HEK293 (cell line): ENCODE results near the gene OXCT2.

Experiments used
- GFI1B ChIP-seq: fragments of 450-650 bp; formaldehyde crosslinking; IDR thresholded peaks from 2 replicates; pipeline ENCODE4 v1.5.1; 2016; ENCODE audit warnings: missing biosample characterization, missing genetic modification characterization
- GLI2 ChIP-seq: fragments of 450-650 bp; formaldehyde crosslinking; IDR thresholded peaks from 2 replicates; pipeline ENCODE4; 2017; ENCODE audit warnings: missing biosample characterization, missing genetic modification characterization, low read depth, borderline replicate concordance
- INSM2 ChIP-seq: fragments of 450-650 bp; formaldehyde crosslinking; IDR thresholded peaks from 2 replicates; pipeline ENCODE4 v1.5.1; 2016; ENCODE audit warnings: missing biosample characterization, missing genetic modification characterization
- KLF9 ChIP-seq: fragments of 450-650 bp; formaldehyde crosslinking; IDR thresholded peaks from 2 replicates; pipeline ENCODE4 v1.5.1; 2016; ENCODE audit warnings: missing biosample characterization, missing genetic modification characterization, low read depth
- OSR2 ChIP-seq: fragments of 450-650 bp; formaldehyde crosslinking; IDR thresholded peaks from 2 replicates; pipeline ENCODE4 v1.5.1; 2016; ENCODE audit warnings: missing biosample characterization, missing genetic modification characterization
- PRDM1 ChIP-seq: fragments of 450-650 bp; formaldehyde crosslinking; IDR thresholded peaks from 2 replicates; pipeline ENCODE4; 2016; ENCODE audit warnings: missing biosample characterization, missing genetic modification characterization
- SP2 ChIP-seq: fragments of 450-650 bp; formaldehyde crosslinking; IDR thresholded peaks from 2 replicates; pipeline ENCODE4 v1.5.1; 2016; ENCODE audit warnings: missing biosample characterization, missing genetic modification characterization
- TCF7L2 ChIP-seq: IDR thresholded peaks from 2 replicates; pipeline ENCODE4 v1.6.1; 2011; ENCODE audit warnings: low read depth, mild to moderate bottlenecking, inconsistent platforms, low read length, moderate library complexity, borderline replicate concordance
- YY1 ChIP-seq: fragments of 450-650 bp; formaldehyde crosslinking; IDR thresholded peaks from 2 replicates; pipeline ENCODE4 v1.5.1; 2018; ENCODE audit warnings: missing biosample characterization, missing genetic modification characterization
- ZBTB21 ChIP-seq: fragments of 450-650 bp; formaldehyde crosslinking; IDR thresholded peaks from 2 replicates; pipeline ENCODE4 v1.5.1; 2017; ENCODE audit warnings: missing biosample characterization, missing genetic modification characterization
- ZFP69B ChIP-seq: fragments of 450-650 bp; formaldehyde crosslinking; IDR thresholded peaks from 2 replicates; pipeline ENCODE4 v1.5.1; 2016; ENCODE audit warnings: missing biosample characterization, missing genetic modification characterization
- ZNF140 ChIP-seq: fragments of 450-650 bp; formaldehyde crosslinking; IDR thresholded peaks from 2 replicates; pipeline ENCODE4 v1.5.1; 2016; ENCODE audit warnings: missing biosample characterization, missing genetic modification characterization
- ZNF274 ChIP-seq, 2 experiments: fragments of 200-500 bp in 1 of 2; fragments of 450-650 bp in 1 of 2; sonication (Bioruptor generic) in 1 of 2; formaldehyde crosslinking in 1 of 2; IDR thresholded peaks; 2 replicates each; pipeline versions ENCODE4 v1.5.1 to v1.6.1; 2014 to 2016; ENCODE audit warnings: borderline replicate concordance in 1 of 2, inconsistent platforms in 1 of 2, low read length in 1 of 2, missing biosample characterization in 1 of 2, missing genetic modification characterization in 1 of 2
- ZNF280C ChIP-seq: fragments of 450-650 bp; formaldehyde crosslinking; IDR thresholded peaks from 2 replicates; pipeline ENCODE4 v1.5.1; 2016; ENCODE audit warnings: missing biosample characterization, missing genetic modification characterization
- ZNF311 ChIP-seq: fragments of 450-650 bp; formaldehyde crosslinking; IDR thresholded peaks from 2 replicates; pipeline ENCODE4 v1.5.1; 2017; ENCODE audit warnings: missing biosample characterization, missing genetic modification characterization, borderline replicate concordance
- ZNF404 ChIP-seq: fragments of 450-650 bp; formaldehyde crosslinking; IDR thresholded peaks from 2 replicates; pipeline ENCODE4 v1.5.1; 2017; ENCODE audit warnings: missing biosample characterization, missing genetic modification characterization
- ZNF513 ChIP-seq: fragments of 450-650 bp; IDR thresholded peaks from 2 replicates; pipeline ENCODE4 v1.5.1; 2018; ENCODE audit warnings: missing biosample characterization, missing genetic modification characterization
- ZNF544 ChIP-seq: fragments of 450-650 bp; formaldehyde crosslinking; IDR thresholded peaks from 2 replicates; pipeline ENCODE4 v1.5.0; 2017; ENCODE audit warnings: missing biosample characterization, missing genetic modification characterization
- ZNF596 ChIP-seq: fragments of 450-650 bp; IDR thresholded peaks from 2 replicates; pipeline ENCODE4 v1.5.0; 2018; ENCODE audit warnings: missing biosample characterization, mild to moderate bottlenecking, missing genetic modification characterization, moderate library complexity
- ZNF701 ChIP-seq: fragments of 450-650 bp; formaldehyde crosslinking; IDR thresholded peaks from 2 replicates; pipeline ENCODE4 v1.5.1; 2016; ENCODE audit warnings: missing biosample characterization, missing genetic modification characterization
- ZNF776 ChIP-seq: fragments of 450-650 bp; formaldehyde crosslinking; IDR thresholded peaks from 2 replicates; pipeline ENCODE4 v1.5.0; 2017; ENCODE audit warnings: missing biosample characterization, missing genetic modification characterization, borderline replicate concordance
- ZNF837 ChIP-seq: fragments of 450-650 bp; formaldehyde crosslinking; IDR thresholded peaks from 2 replicates; pipeline ENCODE4 v1.5.1; 2016; ENCODE audit warnings: missing biosample characterization, missing genetic modification characterization
- ZNF843 ChIP-seq: fragments of 450-650 bp; formaldehyde crosslinking; IDR thresholded peaks from 2 replicates; pipeline ENCODE4 v1.5.1; 2016; ENCODE audit warnings: missing biosample characterization, missing genetic modification characterization
- ZSCAN23 ChIP-seq: fragments of 450-650 bp; formaldehyde crosslinking; IDR thresholded peaks from 2 replicates; pipeline ENCODE4 v1.5.1; 2016; ENCODE audit warnings: missing biosample characterization, missing genetic modification characterization
- TF ChIP-seq, protein P1 (sequence below): fragments of 450-650 bp; formaldehyde crosslinking; IDR thresholded peaks from 2 replicates; pipeline ENCODE4 v1.5.1; 2016; ENCODE audit warnings: missing biosample characterization, missing genetic modification characterization
- TF ChIP-seq, protein P2 (sequence below): fragments of 450-650 bp; formaldehyde crosslinking; IDR thresholded peaks from 2 replicates; pipeline ENCODE4 v1.5.1; 2016; ENCODE audit warnings: missing biosample characterization, missing genetic modification characterization, borderline replicate concordance
- TF ChIP-seq, protein P3 (sequence below): fragments of 450-650 bp; formaldehyde crosslinking; IDR thresholded peaks from 2 replicates; pipeline ENCODE4 v1.5.1; 2017; ENCODE audit warnings: missing biosample characterization, missing genetic modification characterization

OXCT2 gene

GRCh38 chr1:39799770-39800470 is 28.8 kb upstream of the OXCT2 start (continued):
- no peak for TF ChIP-seq ZNF701 (tag by site-specific recombination)
- no peak for TF ChIP-seq YY1 (tag by site-specific recombination)
- TF ChIP-seq ZNF140 (tag by site-specific recombination), result no peak
- TF ChIP-seq INSM2 (tag by site-specific recombination), result 0 out of 2 replicates have a peak, but pooled peaks have one; percentile 34
- no peak for TF ChIP-seq GFI1B
- no peak for TF ChIP-seq ZNF544
- peak; percentile 69; the same call in 1 of the 2 replicates for TF ChIP-seq ZNF843 (tag by site-specific recombination)
- TF ChIP-seq ZNF274 (IDR thresholded peaks at IDR 0.05; ENCODE audit: low read length), result no peak
- TF ChIP-seq ZNF274 (tag by site-specific recombination; IDR thresholded peaks at IDR 0.05; ENCODE audit: borderline replicate concordance), result no peak
- no peak for TF ChIP-seq ZNF513
- no peak for TF ChIP-seq ZNF837 (tag by site-specific recombination)
- TF ChIP-seq TCF7L2, result no peak
- TF ChIP-seq ZSCAN23, result peak; percentile 57; the same call in 1 of the 2 replicates
- peak; percentile 24; the same call in 1 of the 2 replicates for TF ChIP-seq OSR2 (tag by site-specific recombination)
- no peak for TF ChIP-seq ZNF776 (tag by site-specific recombination)
- no peak for TF ChIP-seq ZNF596 (tag by site-specific recombination)
- TF ChIP-seq, protein P1, sequence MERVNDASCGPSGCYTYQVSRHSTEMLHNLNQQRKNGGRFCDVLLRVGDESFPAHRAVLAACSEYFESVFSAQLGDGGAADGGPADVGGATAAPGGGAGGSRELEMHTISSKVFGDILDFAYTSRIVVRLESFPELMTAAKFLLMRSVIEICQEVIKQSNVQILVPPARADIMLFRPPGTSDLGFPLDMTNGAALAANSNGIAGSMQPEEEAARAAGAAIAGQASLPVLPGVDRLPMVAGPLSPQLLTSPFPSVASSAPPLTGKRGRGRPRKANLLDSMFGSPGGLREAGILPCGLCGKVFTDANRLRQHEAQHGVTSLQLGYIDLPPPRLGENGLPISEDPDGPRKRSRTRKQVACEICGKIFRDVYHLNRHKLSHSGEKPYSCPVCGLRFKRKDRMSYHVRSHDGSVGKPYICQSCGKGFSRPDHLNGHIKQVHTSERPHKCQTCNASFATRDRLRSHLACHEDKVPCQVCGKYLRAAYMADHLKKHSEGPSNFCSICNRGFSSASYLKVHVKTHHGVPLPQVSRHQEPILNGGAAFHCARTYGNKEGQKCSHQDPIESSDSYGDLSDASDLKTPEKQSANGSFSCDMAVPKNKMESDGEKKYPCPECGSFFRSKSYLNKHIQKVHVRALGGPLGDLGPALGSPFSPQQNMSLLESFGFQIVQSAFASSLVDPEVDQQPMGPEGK (tag by site-specific recombination), result peak; percentile 79; the same call in 1 of the 2 replicates
- TF ChIP-seq GLI2 (tag by site-specific recombination), result peak; percentile 40; the same call in 1 of the 2 replicates
- TF ChIP-seq SP2 (tag by site-specific recombination), result no peak
- TF ChIP-seq, protein P2, sequence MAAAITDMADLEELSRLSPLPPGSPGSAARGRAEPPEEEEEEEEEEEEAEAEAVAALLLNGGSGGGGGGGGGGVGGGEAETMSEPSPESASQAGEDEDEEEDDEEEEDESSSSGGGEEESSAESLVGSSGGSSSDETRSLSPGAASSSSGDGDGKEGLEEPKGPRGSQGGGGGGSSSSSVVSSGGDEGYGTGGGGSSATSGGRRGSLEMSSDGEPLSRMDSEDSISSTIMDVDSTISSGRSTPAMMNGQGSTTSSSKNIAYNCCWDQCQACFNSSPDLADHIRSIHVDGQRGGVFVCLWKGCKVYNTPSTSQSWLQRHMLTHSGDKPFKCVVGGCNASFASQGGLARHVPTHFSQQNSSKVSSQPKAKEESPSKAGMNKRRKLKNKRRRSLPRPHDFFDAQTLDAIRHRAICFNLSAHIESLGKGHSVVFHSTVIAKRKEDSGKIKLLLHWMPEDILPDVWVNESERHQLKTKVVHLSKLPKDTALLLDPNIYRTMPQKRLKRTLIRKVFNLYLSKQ, result no peak
- TF ChIP-seq KLF9 (tag by site-specific recombination), result no peak
- peak; percentile 49; the same call in 1 of the 2 replicates for TF ChIP-seq ZBTB21
- TF ChIP-seq, protein P3, sequence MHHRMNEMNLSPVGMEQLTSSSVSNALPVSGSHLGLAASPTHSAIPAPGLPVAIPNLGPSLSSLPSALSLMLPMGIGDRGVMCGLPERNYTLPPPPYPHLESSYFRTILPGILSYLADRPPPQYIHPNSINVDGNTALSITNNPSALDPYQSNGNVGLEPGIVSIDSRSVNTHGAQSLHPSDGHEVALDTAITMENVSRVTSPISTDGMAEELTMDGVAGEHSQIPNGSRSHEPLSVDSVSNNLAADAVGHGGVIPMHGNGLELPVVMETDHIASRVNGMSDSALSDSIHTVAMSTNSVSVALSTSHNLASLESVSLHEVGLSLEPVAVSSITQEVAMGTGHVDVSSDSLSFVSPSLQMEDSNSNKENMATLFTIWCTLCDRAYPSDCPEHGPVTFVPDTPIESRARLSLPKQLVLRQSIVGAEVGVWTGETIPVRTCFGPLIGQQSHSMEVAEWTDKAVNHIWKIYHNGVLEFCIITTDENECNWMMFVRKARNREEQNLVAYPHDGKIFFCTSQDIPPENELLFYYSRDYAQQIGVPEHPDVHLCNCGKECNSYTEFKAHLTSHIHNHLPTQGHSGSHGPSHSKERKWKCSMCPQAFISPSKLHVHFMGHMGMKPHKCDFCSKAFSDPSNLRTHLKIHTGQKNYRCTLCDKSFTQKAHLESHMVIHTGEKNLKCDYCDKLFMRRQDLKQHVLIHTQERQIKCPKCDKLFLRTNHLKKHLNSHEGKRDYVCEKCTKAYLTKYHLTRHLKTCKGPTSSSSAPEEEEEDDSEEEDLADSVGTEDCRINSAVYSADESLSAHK (tag by site-specific recombination), result no peak
- no peak for TF ChIP-seq ZNF280C (tag by site-specific recombination)
- no peak for TF ChIP-seq ZNF404 (tag by site-specific recombination)
- TF ChIP-seq ZFP69B (tag by site-specific recombination), result no peak
- no peak for TF ChIP-seq ZNF311
- TF ChIP-seq PRDM1 (tag by site-specific recombination), result no peak
